ENCODE measurements around the gene TENM3.
"Not testable (repeated sequence)": the region's sequence is repeated elsewhere in the genome, so short reads cannot be mapped to it uniquely, and the experiment has no call there.

The TENM3 gene

GRCh38 chr4:182243204-182243603 lies at the start of gene TENM3:
Gene TENM3 (plus strand): TSS chr4:182243402. CDS start chr4:182324021, 80,619 bp downstream.
- DNase-seq (ENCODE audit: low spot score) = not testable (repeated sequence)

DNA sequence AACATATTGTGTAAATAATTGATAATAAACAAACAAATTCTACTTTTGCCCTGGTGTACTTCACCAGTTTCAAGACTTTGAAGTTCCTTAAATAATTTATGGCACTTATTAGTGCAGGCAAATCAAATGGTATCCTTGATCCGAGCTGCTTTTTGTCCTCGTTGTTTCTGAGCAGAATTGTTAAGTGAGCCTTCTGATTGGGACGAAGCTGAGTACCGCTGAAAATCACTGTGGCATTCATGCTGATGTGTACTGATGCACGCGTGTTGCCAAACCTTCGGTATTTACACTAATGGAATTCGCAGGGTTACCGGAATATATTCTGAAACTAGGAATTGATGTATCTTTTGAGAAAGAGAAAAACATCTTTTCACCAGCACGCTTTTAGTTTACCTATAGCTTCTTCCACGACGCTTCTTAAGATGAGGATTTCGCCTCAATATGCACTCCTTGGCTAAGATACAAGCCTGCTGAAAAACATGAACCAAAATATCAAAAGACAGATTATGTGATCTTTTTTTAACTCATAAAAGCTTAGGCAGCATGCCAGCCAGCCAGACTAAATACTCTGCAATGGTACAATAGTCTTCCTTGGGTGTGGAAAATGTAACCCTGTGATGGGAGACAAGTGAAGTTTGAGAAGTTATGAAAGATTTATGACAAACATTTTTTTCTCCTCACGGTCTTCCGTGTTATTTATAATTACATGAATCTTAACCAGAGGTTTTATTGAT lies 48.9 kb upstream of the TENM3 start:
- DNase-seq (ENCODE audit: low spot score) = no peak

- DNase-seq (ENCODE audit: low spot score) = no peak
Measured at GRCh38 chr4:182197611-182198010, 45.6 kb upstream of the TENM3 start.

- DNase-seq (ENCODE audit: low spot score) = no peak
Measured at GRCh38 chr4:182201871-182202270, 41.3 kb upstream of the TENM3 start.

- no peak for DNase-seq (ENCODE audit: low spot score)
Measured at GRCh38 chr4:182202650-182203049, 40.6 kb upstream of the TENM3 start.

DNA sequence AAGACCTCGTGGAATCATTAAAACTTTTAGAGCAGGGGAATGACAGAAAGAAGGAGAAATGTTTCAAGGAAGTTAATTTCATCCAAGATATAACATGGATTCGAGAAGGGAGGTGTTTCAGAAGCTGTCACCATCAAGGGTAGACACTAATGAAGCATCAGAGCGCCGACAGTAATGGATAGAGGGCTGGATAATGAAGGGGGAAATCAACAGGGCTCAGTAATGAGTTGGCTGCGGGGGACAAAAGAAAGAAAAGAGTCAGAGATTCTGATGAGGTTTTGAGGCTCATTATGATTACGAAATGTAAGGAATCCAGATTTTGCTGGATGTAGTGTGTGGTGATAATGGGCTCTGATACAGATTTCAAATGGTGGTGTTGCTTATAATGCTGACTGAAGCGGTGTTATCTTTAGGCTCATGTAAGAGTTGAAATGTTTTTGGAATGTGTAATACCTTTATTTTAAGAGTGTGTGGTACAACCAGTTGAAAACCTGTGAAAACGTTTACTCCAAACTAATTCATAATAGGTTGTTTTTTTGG lies 39.3 kb upstream of the TENM3 start:
- DNase-seq (ENCODE audit: low spot score) = no peak

DNA sequence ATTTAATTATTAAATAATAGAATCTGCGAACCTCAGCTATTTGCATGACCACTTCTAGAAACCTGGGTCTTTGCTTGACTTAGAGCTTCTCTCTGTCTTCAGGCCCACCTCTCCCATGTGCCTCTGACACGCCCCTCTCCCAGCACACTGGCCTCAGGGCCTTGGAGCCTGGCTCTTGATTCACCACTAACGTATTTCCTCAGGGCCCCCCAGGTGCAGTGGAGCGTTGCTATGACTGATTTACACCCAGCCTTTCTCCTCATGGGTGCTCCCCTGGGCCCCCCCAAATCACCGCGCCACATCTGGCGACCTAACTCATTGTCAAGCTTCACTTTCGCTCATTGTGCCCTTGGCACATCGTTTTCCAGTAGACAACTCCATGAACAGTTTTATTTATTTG lies 37.9 kb upstream of the TENM3 start:
- no peak for DNase-seq (ENCODE audit: low spot score)

DNA sequence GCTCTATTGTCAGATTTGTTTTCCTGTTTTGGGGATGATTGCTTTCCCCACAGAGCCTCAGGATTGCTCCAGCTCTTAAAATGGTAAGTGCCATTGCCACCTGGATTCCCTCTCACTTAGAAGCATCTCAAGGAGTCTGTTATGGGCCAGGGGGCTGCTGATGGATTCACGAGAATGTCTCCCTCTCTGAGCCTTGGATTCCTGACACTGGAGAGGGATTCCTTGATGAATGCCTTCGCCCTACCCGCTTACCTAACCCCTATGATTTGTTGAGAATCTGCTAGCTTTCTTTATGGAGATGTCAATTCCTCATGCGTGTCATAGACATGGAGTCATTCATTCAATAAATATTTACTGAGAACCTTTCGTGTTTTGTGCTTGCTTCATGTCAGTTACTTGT lies 36.9 kb upstream of the TENM3 start:
- no peak for DNase-seq (ENCODE audit: low spot score)

DNA sequence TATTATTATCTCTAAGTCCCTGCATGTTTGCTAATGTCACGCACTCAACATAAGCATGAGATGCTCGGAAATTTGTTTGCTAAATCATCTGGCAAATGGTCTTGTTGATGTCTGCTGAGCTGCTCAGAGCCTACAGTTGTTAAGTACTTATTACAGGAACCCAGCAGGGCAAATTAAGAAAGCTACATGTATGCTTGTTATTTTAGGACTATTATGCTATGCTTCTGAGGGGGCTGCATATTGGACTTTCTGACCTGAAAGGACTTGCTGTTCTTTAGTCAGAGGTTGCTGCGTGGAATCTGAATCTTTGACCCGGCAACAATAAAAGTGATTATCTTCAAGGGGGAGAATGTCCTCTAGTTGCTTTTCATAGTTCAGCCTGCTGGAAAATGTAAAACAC lies 36.3 kb upstream of the TENM3 start:
- no peak for DNase-seq (ENCODE audit: low spot score)

GRCh38 chr4:182207830-182208396 lies 35.3 kb upstream of the TENM3 start:
- no peak for DNase-seq (ENCODE audit: low spot score)

DNA sequence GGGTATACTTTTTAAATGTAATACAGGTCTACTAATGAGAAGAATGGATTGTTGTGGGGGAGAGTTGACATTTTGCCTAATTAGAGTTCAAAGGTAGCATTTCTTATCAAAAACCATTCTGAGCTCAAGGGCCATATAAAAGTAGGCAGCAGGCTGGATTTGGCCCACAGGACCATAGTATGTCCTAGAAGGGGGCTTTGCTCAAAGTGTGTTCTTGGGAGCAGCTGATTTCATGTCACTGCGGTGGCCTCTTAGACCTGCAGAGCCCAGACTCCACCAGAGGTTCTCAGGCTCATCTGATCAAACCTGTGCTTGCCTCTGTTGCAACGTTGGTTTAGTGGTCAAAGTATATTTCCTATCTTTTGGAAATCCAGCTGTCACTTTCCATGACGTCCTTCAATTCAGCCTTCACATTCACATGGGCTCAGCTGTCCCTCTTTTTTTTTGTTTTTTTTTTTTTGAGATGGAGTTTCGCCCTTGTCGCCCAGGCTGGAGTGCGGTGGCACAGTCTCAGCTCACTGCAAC lies 34.6 kb upstream of the TENM3 start:
- no peak for DNase-seq (ENCODE audit: low spot score)

GRCh38 chr4:182212211-182212761 lies 30.9 kb upstream of the TENM3 start:
- DNase-seq (ENCODE audit: low spot score) = no peak

DNA sequence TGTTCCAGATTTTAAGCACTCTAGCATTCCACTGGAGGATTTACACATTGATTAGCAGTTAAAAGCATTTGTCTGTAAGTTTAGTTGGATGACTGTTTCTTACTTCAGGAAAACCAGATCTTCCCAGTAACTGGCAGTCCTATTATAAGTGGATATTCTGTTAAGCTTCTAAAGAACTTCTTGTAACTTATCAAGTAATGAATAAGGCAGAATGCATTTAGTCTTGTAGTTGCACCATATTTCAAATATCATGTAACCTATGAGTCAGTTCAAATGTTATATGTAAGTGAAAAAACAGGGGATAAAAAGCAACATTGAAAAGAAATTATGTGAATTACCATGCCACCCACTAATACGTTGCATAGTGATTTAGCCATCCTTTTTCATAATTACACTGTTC lies 30.2 kb upstream of the TENM3 start:
- DNase-seq (ENCODE audit: low spot score) = no peak

DNA sequence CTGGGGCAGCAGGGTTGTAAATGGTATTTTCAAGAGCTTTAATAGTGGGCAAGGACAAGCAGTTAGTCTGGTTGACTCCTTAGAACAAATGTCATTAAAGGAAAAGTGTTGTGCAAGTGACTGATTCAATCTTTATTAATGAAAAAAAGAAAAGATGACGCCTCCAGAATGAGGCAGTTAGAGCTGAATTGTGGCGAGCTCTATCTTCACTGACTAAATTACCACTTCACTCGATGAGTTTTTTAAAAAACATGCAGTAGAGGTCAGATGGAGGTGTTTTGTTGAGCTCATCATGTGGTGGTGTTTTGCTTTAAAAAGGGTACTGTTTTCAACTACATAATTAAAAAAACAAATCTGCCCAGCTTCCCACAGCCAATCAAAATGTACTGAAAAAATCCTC lies 28.1 kb upstream of the TENM3 start:
- DNase-seq (ENCODE audit: low spot score) = no peak

- no peak for DNase-seq (ENCODE audit: low spot score)
Measured at GRCh38 chr4:182216005-182216404, 27.2 kb upstream of the TENM3 start.

- no peak for DNase-seq (ENCODE audit: low spot score)
Measured at GRCh38 chr4:182219411-182220056, 23.7 kb upstream of the TENM3 start.

DNA sequence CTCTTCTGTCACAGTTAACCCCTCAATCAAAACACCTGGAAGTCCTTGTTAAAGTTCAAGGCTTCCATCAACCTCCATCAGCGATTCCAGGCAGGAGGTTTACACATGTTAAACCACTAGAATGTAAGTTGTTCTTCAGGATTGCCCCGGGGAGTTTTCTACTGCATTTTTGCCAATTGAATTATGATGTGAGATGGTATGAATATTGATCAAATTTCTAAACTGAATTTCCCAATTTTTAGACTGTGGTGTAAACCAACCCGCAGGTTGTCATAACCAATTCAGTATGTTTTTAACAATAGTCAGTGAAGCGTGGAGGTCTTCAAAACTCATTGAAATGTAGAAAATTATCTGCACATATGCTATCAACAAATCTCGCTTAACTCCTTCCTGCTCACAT lies 21.2 kb upstream of the TENM3 start:
- no peak for DNase-seq (ENCODE audit: low spot score)

- no peak for DNase-seq (ENCODE audit: low spot score)
Measured at GRCh38 chr4:182222766-182223165, 20.4 kb upstream of the TENM3 start.

- no peak for DNase-seq (ENCODE audit: low spot score)
Measured at GRCh38 chr4:182223708-182224107, 19.5 kb upstream of the TENM3 start.

GRCh38 chr4:182224192-182224850 lies 18.9 kb upstream of the TENM3 start:
- no peak for DNase-seq (ENCODE audit: low spot score)

DNA sequence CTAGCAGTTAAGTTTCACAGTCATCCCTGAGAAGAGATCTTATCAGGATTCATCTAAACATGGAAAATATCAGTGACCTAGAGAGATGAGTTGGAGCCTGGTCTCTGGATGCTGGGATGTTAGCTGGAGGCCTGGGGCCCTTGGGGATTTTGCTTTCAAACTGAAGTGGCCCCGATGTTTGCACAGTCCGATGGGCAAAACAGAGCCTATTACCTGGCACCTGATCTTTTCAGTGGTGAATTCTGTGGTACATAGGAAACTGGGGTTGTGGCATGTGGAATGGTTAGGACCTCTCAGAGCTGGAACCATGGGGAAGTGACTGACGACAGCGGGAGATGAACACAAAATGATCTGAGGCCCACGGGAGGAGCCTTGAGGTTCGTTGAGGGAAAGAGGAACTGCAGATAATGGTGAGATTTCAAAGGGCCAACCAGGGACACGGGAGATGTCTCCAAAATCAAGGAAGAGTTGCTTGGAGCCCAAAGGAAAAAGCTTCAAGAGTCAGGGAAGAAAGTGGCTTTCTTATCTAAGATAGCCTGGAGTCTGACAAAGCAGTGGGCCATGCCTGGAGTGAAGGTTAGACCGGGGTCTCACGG lies 17.8 kb upstream of the TENM3 start:
- DNase-seq (ENCODE audit: low spot score) = no peak

DNA sequence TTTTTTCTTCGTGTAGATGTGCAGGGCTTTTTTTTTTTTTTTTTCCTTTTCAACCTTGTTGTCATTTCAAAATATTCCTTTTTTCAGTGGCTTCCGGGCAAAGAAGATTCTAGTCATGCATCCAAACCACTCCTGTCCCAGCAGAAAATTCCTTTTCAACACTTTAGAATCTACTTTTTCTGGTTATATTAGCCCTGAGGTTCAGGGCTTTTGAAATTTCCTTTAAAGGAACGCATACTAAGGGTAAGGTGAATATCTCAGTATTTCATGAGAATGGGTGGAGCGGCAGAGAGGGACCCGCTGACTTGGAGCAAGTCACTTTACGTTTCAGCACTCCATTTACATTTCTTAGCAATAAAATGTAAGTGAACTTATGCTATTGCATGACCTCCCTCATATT lies 15.6 kb upstream of the TENM3 start:
- DNase-seq (ENCODE audit: low spot score) = no peak
